GM19455 (cell line): ENCODE measurements around the gene ZNF132.
"Not testable (repeated sequence)": the region's sequence is repeated elsewhere in the genome, so short reads cannot be mapped to it uniquely, and the experiment has no call there.

Experiments
- ATAC-seq: cut with Tn5 transposase; IDR thresholded peaks from one replicate; pipeline ENCODE4 v1.9.1; 2021; ENCODE audit not compliant: unreplicated experiment

The ZNF132 gene

DNA sequence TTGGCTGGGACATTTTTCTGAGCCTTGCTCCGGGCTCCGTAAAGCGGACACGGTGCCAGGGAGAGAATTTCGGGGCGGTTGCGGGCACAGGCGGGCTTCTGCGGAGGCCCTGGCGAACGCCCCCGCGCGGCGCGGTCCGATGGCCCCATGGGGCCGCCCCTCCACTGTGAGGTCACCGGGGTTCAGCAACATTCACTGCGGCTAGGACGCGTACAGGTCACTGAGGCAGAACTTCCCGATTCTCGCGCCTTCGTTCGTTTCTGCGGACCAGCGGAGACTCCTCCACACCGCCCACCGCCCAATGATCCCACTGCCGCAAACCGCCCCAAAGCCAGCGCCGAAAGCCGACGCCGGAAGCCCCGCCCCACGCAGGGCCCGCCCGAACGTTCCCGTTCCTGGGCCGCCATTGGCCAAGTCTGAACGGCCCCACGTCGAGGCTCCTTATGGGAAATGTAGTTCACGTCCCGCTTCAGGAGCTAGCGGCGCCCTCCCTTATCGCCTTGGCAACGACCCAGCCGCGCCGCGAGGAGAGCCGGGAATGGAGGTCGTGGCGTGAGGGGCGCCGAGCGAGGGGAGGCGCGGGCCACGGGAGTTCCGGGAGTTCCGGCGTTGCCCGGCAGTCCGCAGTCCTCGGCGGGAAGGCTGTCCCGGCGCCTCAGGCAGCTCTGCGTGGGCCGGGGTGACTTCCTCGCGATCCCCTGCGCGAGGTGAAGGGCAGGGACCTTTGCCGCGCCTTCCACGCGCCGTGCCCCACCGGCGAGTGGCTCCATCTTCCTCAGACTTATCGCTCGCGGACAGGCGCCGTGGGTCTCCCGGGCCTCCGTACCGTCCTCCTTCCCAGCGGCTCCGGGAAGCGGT, 31.6 kb downstream of the ZNF132 start, which contains the start of gene ZNF584:
TSS of gene ZNF584 (plus strand) at position 498 of the 858 bp plus-strand sequence. CDS start 499 bp downstream, outside the sequence.
- ATAC-seq = peak; percentile 89

DNA sequence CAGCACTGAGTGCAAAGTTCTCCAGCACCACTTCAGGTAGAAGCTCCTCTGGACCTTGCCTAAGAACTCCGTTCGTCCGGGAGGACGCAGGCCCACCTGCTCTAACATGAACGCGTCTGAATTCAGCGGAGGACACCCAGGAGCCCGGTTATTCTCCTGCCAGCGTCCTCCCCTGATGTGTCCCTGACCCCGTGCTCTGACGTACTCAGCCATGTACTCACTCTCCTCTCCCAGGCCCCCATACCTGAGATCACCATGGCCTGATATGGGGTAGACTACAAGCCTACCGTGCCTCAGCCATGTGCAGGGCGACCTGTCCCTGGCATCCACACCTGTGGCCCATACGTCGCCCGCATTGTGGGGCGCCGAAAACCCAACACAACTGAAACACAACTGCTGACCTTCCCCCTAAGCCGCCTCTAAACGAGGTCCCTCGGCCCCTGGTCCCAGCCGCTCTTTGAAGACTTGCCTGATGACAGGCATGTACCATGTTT, 32.2 kb downstream of the ZNF132 start:
- no peak for ATAC-seq

DNA sequence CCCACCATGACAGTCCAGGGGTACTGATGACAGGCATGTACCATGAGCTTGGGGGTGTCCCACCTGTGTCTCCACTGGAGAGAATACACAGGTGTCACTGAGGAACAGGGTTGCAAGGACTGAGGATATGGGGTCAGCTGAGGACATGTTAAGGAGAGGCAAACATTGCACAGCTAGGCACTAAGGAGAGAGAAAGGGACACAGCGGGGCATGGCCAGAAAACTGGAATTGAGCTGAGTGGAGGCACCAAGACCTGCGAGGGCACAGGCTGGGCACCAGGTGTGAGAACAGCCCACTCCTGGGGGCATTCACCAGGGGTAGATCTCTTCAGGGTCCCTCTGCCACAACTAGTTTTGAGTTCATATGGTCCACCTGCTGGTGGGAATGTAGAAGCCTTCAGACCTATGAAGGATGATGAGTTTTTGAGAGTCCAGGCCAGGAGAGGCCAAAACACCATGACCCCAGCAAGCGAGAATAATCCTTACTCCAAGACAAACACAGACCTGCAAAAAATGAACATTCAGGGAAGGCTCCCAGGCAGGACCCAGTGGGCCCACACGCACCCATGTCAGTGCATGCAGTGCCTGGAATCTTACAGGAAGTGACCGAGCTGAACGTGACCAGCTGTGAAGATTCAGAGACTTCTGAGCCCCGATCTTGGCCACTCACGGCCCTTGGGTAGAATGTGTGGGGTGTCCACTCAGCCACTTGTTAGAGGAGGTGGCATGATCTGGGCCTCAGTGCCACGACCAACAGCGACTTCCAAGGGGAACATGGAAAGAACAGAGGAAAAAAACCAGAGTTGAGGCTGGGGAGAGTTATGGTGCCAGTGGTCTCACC, 32.9 kb downstream of the ZNF132 start:
- ATAC-seq = no peak

DNA sequence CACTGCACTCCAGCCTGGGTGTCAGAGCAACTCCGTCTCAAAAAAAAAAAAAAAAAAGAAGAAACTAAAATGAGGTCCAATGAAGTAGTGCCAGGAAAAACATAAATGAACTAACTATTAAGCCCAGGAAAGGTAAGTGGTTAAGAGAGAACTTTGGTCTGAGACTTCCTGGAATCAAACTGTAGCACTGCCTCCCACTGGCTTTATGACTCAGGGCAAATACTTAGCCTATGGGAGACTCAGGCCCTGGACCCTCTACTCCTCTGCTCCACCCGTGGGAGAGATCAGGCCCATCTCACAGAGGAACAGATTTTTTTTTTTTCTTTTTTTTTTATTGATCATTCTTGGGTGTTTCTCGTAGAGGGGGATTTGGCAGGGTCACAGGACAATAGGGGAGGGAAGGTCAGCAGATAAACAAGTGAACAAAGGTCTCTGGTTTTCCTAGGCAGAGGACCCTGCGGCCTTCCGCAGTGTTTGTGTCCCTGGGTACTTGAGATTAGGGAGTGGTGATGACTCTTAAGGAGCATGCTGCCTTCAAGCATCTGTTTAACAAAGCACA, 36.0 kb downstream of the ZNF132 start:
- not testable (repeated sequence) for ATAC-seq

DNA sequence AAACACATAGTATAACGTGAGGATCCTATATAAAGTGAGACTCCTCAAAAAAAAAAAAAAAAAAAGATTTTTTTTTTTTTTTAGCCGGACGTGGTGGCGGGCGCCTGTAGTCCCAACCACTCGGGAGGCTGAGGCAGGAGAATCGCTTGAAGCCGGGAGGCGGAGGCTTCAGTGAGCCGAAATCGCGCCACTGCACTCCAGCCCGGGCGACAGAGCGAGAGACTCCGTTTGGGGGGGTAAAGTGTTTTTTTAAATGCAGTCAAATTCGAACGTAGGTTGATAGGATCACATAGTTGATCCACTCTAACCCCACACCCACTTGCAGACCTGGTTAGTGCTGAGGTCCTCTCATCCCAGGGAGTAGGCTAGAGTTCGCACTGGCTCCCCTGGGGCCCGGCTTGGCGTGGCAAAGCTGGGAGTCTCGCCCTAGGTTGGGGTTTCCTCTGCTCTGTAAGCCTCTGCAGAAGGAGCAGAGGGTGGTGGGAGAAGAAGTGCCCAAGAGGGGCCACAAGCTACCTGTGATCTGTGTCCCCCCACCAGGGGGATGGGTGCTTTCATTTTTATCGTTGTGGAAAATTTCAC, 38.0 kb downstream of the ZNF132 start:
- no peak for ATAC-seq

DNA sequence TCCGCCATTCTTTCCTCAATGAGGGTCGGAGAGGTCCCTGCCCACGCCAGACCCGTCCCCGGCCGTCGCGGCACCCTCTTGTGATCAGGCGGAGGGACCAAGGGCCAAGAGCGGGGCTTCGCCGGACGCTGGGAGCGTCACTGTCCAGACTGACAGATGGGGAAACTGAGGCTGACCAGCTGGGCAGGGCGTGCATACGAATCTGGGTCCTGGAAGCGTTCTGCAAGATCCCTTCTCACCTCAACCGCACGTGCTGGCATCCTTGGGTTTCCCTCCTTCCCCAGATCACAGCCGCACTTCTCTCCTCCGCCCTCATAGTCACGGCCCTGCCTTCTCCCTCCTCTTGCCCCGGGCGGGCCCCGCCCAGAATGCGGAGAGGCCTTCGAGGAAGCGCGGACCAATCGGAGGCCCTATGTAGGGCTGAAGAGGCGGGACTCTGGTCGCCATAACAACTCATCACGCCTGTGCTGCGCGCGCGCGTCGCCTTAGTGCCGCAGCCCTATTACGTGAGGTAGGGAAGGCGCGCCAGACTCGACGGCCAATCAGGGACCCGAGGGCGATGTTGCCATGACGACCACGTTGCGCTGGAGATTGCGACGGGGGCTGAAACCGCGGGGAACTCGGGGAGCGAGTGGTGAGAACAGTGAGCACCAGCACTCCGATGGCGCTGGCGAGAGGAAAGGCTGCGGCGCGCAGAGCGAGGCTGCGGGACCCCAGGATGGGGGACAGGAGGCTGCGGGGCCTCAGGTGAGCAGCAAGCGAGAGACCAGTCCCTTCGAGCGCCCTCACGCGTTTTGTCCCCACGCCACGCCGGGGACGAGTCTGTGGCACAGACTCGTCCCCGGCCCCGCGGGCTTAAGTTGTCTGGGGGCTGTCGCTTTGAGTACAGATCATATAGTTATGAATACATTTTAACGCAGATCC, 38.8 kb downstream of the ZNF132 start:
- ATAC-seq = peak; percentile 90

DNA sequence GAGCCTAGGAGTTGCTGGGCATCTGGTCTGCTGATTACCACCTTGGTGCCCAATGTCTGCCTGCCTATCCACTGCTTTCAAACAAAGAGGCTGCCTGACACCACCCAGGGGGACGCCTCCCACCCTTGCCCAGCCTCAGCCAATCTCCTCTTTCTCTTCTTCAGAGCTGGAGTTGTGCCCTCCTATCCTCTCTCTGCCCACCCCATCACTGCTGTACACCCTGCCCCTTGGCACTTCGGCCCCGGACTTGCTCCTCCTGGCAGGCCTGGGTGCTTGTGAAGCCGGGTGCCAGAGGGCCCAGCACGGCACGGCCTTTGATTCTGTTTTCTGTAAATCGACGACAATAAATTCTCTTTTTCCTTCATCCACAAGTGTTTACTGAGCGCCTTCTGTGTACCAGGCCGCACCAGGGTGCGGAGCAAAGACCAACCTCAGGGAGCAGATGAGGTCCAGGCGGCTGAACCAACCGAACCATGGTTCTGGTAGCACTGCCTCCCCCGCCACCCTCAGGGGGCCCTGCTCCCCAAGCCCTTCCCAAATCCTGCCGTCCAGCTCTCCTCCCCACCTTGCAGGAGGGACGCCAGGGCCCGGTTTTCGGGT, 39.5 kb downstream of the ZNF132 start:
- no peak for ATAC-seq

DNA sequence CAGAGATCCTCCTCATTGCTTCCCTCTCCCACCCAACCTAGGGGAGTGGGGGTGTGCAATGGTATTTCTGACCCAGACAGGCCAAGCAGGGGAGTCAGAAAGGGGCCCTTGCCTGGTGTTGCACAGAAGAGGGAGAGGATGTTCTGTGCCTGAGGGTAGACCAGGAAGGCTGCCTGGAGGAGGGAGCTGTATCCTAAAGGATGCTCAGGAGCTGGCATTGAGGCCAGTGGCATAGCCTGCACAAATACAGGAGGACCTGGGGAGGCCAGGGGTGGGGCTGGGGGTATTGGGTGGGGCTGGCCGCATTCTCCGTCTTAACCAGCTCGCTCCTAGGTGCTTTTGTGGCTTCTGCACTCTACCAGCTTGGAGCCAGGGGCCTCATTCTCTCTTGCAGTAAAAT, 40.0 kb downstream of the ZNF132 start:
- ATAC-seq = no peak

DNA sequence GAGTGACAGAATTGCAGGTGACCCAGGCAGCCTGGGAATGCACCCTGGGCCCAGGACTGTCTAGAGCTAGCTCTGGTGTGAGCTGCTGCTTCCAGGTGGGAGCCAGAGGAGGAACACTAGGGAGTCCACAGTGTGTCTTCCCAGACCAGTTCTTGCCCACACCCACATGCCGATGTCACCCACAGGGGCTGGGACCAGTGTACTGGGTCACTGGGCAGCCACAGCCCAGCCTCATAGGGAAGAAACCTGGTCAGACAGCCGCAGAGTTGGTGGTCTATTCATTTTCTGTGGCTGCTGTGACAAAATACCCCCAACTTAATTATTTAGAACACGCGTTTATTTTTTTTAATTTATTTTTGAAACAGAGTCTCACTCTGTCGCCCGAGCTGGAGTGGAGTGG, 41.4 kb downstream of the ZNF132 start:
- ATAC-seq = no peak

DNA sequence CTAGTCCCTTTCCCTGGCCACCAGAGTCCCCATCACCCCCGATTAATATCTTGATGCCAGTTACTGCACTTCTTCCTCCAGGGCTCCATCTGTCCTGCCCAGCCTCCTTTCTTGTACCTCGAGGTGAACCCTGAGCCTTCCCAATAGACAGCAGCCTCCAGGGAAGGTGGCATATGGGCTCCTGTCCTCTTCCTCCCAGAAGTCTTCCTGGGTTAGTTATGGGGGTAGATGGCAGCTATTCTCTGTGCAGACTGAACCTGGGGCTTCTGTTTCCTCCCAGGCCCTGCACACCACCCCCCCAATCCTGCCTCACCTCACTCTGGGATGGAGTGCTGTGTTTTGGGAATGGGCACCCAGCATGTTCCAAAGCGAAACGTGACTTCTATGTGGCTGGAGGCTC, 41.9 kb downstream of the ZNF132 start:
- ATAC-seq = no peak

DNA sequence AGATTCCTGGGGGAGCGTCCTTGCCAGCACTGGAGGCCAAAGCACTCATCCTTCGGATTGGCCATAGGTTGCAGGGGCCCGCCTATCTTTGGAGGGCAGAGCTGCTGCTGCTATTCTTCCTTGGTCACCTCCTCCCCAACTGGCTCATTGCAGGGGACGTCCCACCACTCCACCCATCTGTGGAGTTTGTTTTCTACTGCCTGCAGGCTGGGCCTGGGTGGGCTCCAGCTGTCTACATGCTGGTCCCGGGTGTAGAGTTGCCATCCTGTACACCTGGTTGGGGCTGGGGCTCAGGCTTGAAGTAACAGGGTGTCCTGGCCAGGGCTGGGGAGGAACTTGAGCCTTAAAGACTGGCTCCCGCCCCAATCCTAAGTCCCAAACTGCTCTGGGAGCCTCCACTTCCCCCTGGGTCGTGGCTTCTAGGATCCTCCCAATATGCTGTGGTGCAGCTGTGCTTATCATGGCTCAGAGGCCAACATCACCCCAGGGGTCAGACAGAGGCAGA, 42.4 kb downstream of the ZNF132 start:
- no peak for ATAC-seq

DNA sequence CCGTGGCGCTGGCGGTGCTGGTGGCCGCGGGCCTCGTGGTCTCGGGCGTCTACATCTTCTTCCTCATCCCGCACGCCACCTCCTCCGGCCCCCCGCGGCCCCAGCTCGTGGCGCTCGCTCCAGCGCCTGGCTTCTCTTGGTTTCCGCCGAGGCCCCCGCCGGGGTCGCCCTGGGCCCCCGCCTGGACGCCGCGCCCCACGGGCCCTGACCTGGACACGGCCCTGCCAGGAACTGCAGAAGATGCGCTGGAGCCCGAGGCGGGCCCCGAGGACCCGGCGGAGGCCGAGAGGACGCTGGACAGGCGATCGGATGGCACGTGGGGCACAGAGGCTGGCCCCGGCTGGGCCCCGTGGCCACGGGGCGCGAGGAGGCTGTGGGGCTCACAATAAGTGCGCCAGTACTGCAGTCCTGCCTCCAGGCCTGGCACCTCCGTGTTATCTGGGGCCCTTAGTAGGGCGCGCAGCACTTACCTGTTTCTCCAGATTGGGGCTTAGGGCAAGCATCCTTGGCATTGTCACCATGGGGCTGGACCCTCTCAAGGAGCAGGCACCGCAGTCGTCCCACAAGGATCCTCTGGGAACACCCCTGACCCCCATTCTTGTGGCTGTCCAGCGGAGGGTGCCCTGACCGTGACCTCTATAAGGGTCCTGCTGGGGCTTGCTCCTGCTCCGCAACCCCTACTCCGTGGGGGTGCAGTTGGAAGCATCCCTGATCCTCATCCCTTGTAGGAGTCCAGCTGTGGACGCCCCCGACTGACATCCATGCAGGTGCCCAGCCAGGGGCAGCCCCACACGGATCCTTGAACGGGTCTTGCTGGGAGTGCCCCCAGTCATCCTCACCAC, 43.0 kb downstream of the ZNF132 start:
- no peak for ATAC-seq

DNA sequence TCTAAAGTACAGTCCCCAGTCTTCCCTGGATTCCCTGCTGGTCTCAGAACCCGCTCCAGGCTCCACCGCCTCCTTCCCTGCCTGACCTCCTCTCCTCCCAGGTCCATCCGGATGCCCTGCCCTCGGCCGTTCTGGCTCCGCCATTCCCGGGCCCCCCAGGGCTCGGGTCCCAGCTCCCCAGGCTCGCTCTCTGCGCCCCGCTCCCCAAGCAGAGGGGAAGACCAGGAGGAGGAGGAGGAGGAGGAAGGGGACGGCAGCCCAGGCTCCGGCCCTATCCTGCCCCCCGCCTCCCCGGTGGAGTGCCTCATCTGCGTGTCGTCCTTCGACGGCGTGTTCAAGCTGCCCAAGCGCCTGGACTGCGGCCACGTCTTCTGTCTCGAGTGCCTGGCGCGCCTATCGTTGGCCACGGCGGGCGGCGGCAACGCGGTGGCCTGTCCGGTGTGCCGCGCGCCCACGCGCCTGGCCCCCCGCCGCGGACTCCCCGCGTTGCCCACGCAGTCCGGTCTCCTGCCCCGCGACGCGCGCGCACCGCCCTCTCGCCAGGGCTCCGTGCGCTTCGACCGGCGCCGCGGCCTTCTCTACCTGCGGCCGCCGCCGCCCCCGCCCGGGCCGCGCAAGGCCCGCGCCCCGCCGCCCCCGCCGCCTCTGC, 43.9 kb downstream of the ZNF132 start:
- ATAC-seq = no peak

DNA sequence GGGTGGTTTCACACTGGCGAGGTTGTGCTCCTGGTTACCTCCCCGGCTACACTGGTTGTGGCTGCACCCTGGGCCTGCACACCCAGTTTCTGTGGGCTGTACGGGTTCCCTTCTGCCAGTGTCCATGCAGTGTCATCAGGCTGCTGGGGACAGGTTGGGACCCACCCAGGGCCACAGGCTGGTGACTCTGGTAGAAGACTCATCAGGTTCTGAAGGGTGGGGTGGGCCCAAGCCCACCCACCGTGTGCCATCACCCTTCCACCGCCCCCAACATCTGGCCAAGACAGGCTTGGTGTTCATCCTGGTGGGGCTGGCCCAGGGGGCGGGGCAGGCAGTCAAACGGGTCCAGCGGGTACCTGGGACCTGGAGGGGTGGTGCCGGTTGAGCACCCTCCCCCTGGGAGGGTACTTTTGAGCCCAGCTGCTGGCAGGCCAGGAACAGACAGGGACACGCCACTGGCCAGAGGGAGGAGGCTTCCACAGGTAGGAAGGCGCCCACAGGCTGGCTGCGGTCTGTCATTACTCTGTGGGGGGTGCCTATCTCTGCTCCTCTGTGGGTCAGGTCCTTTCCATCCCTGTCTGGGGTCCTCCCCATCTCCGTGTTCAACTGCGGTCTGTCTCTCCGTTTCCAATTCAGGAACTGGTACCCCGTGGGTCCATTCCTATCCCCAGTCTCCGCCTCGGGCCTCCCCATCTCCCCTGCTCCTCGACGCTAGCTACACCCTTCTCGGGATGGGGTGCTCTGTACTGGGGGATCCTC, 44.6 kb downstream of the ZNF132 start, which contains the start of gene RNF225:
TSS of gene RNF225 (plus strand) at position 437 of the 759 bp plus-strand sequence. CDS start 434 bp downstream, outside the sequence.
- ATAC-seq = no peak

DNA sequence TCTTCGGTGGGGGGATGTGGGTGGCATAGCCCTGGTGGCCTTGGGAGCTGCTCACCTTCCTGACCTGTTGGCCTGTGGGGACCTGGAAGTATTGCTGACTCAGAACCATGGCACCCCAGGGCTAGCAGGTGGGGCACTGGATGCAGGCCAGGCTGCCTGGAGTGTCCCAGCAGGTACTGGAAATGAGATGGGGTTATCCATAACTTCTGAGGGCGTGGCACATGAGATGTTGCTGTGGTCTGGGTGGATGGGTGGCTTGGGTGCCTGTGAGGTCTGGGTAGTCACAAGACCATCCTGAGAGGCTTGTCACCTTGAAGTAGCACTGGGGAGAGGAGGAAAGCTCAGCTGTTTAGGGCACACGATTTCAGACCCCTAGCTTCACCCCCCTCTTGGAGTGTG, 45.1 kb downstream of the ZNF132 start:
- ATAC-seq = no peak

DNA sequence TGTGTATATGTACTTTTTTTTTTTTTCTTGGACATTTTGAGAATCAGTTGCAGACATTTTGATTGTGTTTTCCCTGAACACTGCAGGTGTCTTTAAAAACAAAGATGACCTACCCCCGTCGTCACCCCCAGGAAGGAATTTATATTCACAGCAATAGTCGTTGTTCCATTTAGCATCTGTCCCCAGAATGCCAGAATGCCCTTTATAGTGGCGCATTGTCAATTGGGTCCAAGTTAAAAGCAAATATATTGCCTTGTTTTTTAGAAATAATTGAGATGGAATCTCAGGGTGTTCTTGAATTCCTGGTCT, 46.3 kb downstream of the ZNF132 start:
- ATAC-seq = no peak

DNA sequence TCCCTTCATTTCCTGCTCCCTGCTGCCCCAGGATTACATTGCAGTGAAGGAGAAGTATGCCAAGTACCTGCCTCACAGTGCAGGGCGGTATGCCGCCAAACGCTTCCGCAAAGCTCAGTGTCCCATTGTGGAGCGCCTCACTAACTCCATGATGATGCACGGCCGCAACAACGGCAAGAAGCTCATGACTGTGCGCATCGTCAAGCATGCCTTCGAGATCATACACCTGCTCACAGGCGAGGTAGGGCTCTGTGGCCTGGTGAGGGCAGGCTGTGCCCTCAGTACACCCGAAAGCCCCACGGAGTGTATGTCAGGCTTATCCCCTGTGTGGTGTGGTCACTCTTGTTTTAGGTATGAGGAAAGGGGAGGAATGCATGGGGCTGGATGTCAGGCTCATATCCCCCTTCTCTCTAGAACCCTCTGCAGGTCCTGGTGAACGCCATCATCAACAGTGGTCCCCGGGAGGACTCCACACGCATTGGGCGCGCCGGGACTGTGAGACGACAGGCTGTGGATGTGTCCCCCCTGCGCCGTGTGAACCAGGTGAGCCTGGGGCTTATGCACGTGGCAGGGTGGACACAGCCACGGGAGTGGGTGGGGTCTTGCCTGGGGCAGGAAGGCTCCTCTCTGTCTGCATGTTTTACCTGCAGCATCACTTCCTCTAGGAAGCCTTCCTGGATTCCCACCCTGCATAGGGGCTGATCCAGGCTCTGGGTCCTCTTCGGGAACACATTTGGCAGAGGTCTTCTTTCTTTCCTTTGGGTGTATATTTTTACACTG, 46.8 kb downstream of the ZNF132 start:
- ATAC-seq = no peak
